NCI-H526 (cell line): Measurements from ENCODE around the gene MTMR12.
"Not testable (repeated sequence)": the region's sequence is repeated elsewhere in the genome, so short reads cannot be mapped to it uniquely, and the experiment has no call there.

Experiments
- DNase-seq, 2 experiments: peaks; one replicate each; lab custom pipeline; 2025; lab: John Stamatoyannopoulos, UW

The MTMR12 gene

GRCh38 chr5:32297181-32298058 lies 15.3 kb downstream of the MTMR12 start:
- DNase-seq = peak in 1 of 2 experiments; percentile 9

GRCh38 chr5:32295966-32296772 lies 16.6 kb downstream of the MTMR12 start:
- not testable (repeated sequence) for DNase-seq

GRCh38 chr5:32291591-32291990 lies 21.1 kb downstream of the MTMR12 start:
- DNase-seq = no peak

GRCh38 chr5:32290922-32291321 lies 21.8 kb downstream of the MTMR12 start:
- DNase-seq = no peak

GRCh38 chr5:32290501-32290900 lies 22.2 kb downstream of the MTMR12 start:
- DNase-seq = not testable (repeated sequence)

GRCh38 chr5:32289986-32290385 lies 22.8 kb downstream of the MTMR12 start:
- DNase-seq = not testable (repeated sequence)

- not testable (repeated sequence) for DNase-seq
Observed at GRCh38 chr5:32288135-32288534, 24.6 kb downstream of the MTMR12 start.

GRCh38 chr5:32287525-32287924 lies 25.2 kb downstream of the MTMR12 start:
- DNase-seq = not testable (repeated sequence)

- DNase-seq = no peak
Observed at GRCh38 chr5:32285510-32286138, 27.1 kb downstream of the MTMR12 start.

GRCh38 chr5:32283539-32284377 lies 29.0 kb downstream of the MTMR12 start:
- DNase-seq = no peak

- DNase-seq = no peak
Observed at GRCh38 chr5:32283061-32283460, 29.7 kb downstream of the MTMR12 start.

- DNase-seq = no peak
Observed at GRCh38 chr5:32282633-32283032, 30.1 kb downstream of the MTMR12 start.

- not testable (repeated sequence) for DNase-seq
Observed at GRCh38 chr5:32281378-32282133, 31.2 kb downstream of the MTMR12 start.

GRCh38 chr5:32280656-32281081 lies 32.1 kb downstream of the MTMR12 start:
- no peak for DNase-seq

GRCh38 chr5:32279786-32280185 lies 33.0 kb downstream of the MTMR12 start:
- no peak for DNase-seq

- DNase-seq = no peak
Observed at GRCh38 chr5:32279223-32279622, 33.5 kb downstream of the MTMR12 start.

- DNase-seq = no peak
Observed at GRCh38 chr5:32278406-32278805, 34.3 kb downstream of the MTMR12 start.

GRCh38 chr5:32277798-32278197 lies 34.9 kb downstream of the MTMR12 start:
- no peak for DNase-seq

GRCh38 chr5:32276173-32276853 lies 36.4 kb downstream of the MTMR12 start:
- peak in 1 of 2 experiments; percentile 32 for DNase-seq

- peak in 1 of 2 experiments; percentile 54 for DNase-seq
Observed at GRCh38 chr5:32275396-32275741, 37.4 kb downstream of the MTMR12 start.
